ENCODE data around the gene LBP. TPM values are rescaled to one million over a fixed set of nuclear protein-coding genes. Genes with fewer than 3 reads are reported as not detected.
"Not testable (repeated sequence)": the region's sequence is repeated elsewhere in the genome, so short reads cannot be mapped to it uniquely, and the experiment has no call there.

LBP gene
- total and polyA plus RNA-seq, 7 experiments from 2014 or later = not detected

GRCh38 chr20:38308047-38308438 lies 38.2 kb upstream of the LBP start:
- Histone ChIP-seq H3K27ac (ENCODE audit: low read depth, low read length) (no peak overlapping the region), H3K9me3 (ENCODE audit: control insufficient read depth in 2 of 3, low read length in 3 of 3) (no peaks in the 10 kb centered on the region), H3K4me3 (ENCODE audit: low read length) (no peak overlapping the region), H3K36me3 (ENCODE audit: control insufficient read depth in 2 of 3, insufficient read depth in 3 of 3, low read length in 3 of 3) (no peaks in the 10 kb centered on the region), H3K4me1 (ENCODE audit: control insufficient read depth in 2 of 2, insufficient read depth in 2 of 2, low read length in 2 of 2) (no peaks in the 10 kb centered on the region), H3K27me3 (ENCODE audit: control insufficient read depth in 2 of 2, insufficient read depth in 2 of 2, low read length in 2 of 2) (peaks cover 0 to 4% of the 10 kb centered on the region in 2 donors)
- intact Hi-C loops (cut with micrococcal nuclease) = no loop called here
- DNase-seq (no peak), ATAC-seq (no peak)
- Mint-ChIP-seq H3K36me3 (peaks cover 0 to 5% (median 4%) of the 10 kb centered on the region in 5 donors), H3K4me1 (peaks cover 0 to 27% (median 17%) of the 10 kb centered on the region in 7 donors), H3K27ac (no peak overlapping the region), H3K4me3 (no peak overlapping the region), H3K9me3 (peaks cover 0 to 6% (median 0%) of the 10 kb centered on the region in 11 donors), H3K27me3 (peaks cover 31 to 62% (median 55%) of the 10 kb centered on the region in 5 donors)
- ChIA-PET POLR2A (no interaction called here), CTCF (no interaction called here)

GRCh38 chr20:38308447-38308846 lies 37.8 kb upstream of the LBP start:
- peaks cover 0 to 5% (median 4%) of the 10 kb centered on the region in 5 donors for H3K36me3 Mint-ChIP-seq
- H3K4me3 Mint-ChIP-seq = no peak overlapping the region
- no peak overlapping the region for H3K27ac Mint-ChIP-seq
- H3K27me3 ChIP-seq (ENCODE audit: control insufficient read depth in 2 of 2, insufficient read depth in 2 of 2, low read length in 2 of 2) = peaks cover 0 to 4% of the 10 kb centered on the region in 2 donors
- ChIA-PET POLR2A (no interaction called here), CTCF (no interaction called here)
- no peak overlapping the region for H3K4me3 ChIP-seq (ENCODE audit: low read length)
- no peaks in the 10 kb centered on the region for H3K4me1 ChIP-seq (ENCODE audit: control insufficient read depth in 2 of 2, insufficient read depth in 2 of 2, low read length in 2 of 2)
- no peak for DNase-seq
- H3K27me3 Mint-ChIP-seq = peaks cover 27 to 58% (median 51%) of the 10 kb centered on the region in 5 donors
- intact Hi-C loops (cut with micrococcal nuclease) = no loop called here
- no peaks in the 10 kb centered on the region for H3K9me3 ChIP-seq (ENCODE audit: control insufficient read depth in 2 of 3, low read length in 3 of 3)
- no peak for ATAC-seq
- H3K9me3 Mint-ChIP-seq = peaks cover 0 to 6% (median 0%) of the 10 kb centered on the region in 11 donors
- H3K27ac ChIP-seq (ENCODE audit: low read depth, low read length) = no peak overlapping the region
- H3K36me3 ChIP-seq (ENCODE audit: control insufficient read depth in 2 of 3, insufficient read depth in 3 of 3, low read length in 3 of 3) = no peaks in the 10 kb centered on the region
- H3K4me1 Mint-ChIP-seq = peaks cover 0 to 25% (median 13%) of the 10 kb centered on the region in 7 donors

GRCh38 chr20:38311091-38311490 lies 35.2 kb upstream of the LBP start:
- no peak overlapping the region for H3K4me3 ChIP-seq (ENCODE audit: low read length)
- Mint-ChIP-seq H3K4me1 (peaks cover 0 to 10% (median 0%) of the 10 kb centered on the region in 7 donors), H3K27me3 (peaks cover 10 to 38% (median 24%) of the 10 kb centered on the region in 5 donors), H3K9me3 (peaks cover 0 to 6% (median 0%) of the 10 kb centered on the region in 11 donors), H3K36me3 (peaks cover 0 to 5% (median 4%) of the 10 kb centered on the region in 5 donors), H3K27ac (no peak overlapping the region), H3K4me3 (no peak overlapping the region)
- no peaks in the 10 kb centered on the region for H3K9me3 ChIP-seq (ENCODE audit: control insufficient read depth in 2 of 3, low read length in 3 of 3)
- ChIA-PET CTCF (no interaction called here), POLR2A (no interaction called here)
- no peak for ATAC-seq
- H3K4me1 ChIP-seq (ENCODE audit: control insufficient read depth in 2 of 2, insufficient read depth in 2 of 2, low read length in 2 of 2) = no peaks in the 10 kb centered on the region
- no peak overlapping the region for H3K27ac ChIP-seq (ENCODE audit: low read depth, low read length)
- DNase-seq = no peak
- no peaks in the 10 kb centered on the region for H3K36me3 ChIP-seq (ENCODE audit: control insufficient read depth in 2 of 3, insufficient read depth in 3 of 3, low read length in 3 of 3)
- intact Hi-C loops (cut with micrococcal nuclease) = no loop called here
- no peaks in the 10 kb centered on the region for H3K27me3 ChIP-seq (ENCODE audit: control insufficient read depth in 2 of 2, insufficient read depth in 2 of 2, low read length in 2 of 2)

- POLR2A ChIA-PET = no interaction called here
- Mint-ChIP-seq H3K27me3 (peaks cover 6 to 38% (median 22%) of the 10 kb centered on the region in 5 donors), H3K9me3 (peaks cover 0 to 6% (median 0%) of the 10 kb centered on the region in 11 donors), H3K4me1 (peaks cover 0 to 10% (median 0%) of the 10 kb centered on the region in 7 donors), H3K36me3 (peaks cover 0 to 2% (median 1%) of the 10 kb centered on the region in 5 donors), H3K27ac (no peak overlapping the region), H3K4me3 (no peak overlapping the region)
- Histone ChIP-seq H3K9me3 (ENCODE audit: control insufficient read depth in 2 of 3, low read length in 3 of 3) (no peaks in the 10 kb centered on the region), H3K36me3 (ENCODE audit: control insufficient read depth in 2 of 3, insufficient read depth in 3 of 3, low read length in 3 of 3) (no peaks in the 10 kb centered on the region), H3K27ac (ENCODE audit: low read depth, low read length) (no peak overlapping the region), H3K4me3 (ENCODE audit: low read length) (no peak overlapping the region), H3K27me3 (ENCODE audit: control insufficient read depth in 2 of 2, insufficient read depth in 2 of 2, low read length in 2 of 2) (no peaks in the 10 kb centered on the region), H3K4me1 (ENCODE audit: control insufficient read depth in 2 of 2, insufficient read depth in 2 of 2, low read length in 2 of 2) (no peaks in the 10 kb centered on the region)
- ATAC-seq (no peak), DNase-seq (no peak)
- CTCF ChIA-PET = no interaction called here
- intact Hi-C loops (cut with micrococcal nuclease) = no loop called here
Observed at GRCh38 chr20:38311491-38311890, 34.8 kb upstream of the LBP start.

- Mint-ChIP-seq H3K27ac (no peak overlapping the region), H3K4me1 (no peaks in the 10 kb centered on the region), H3K36me3 (no peaks in the 10 kb centered on the region), H3K4me3 (no peak overlapping the region), H3K27me3 (peaks cover 3 to 39% (median 33%) of the 10 kb centered on the region in 5 donors), H3K9me3 (peaks cover 0 to 6% (median 0%) of the 10 kb centered on the region in 11 donors)
- H3K9me3 ChIP-seq (ENCODE audit: control insufficient read depth in 2 of 3, low read length in 3 of 3) = no peaks in the 10 kb centered on the region
- DNase-seq (no peak), ATAC-seq (no peak)
- POLR2A ChIA-PET = no interaction called here
- CTCF ChIA-PET = no interaction called here
- no peak overlapping the region for H3K27ac ChIP-seq (ENCODE audit: low read depth, low read length)
- H3K4me3 ChIP-seq (ENCODE audit: low read length) = no peak overlapping the region
- intact Hi-C loops (cut with micrococcal nuclease) = no loop called here
- no peaks in the 10 kb centered on the region for H3K27me3 ChIP-seq (ENCODE audit: control insufficient read depth in 2 of 2, insufficient read depth in 2 of 2, low read length in 2 of 2)
- H3K36me3 ChIP-seq (ENCODE audit: control insufficient read depth in 2 of 3, insufficient read depth in 3 of 3, low read length in 3 of 3) = no peaks in the 10 kb centered on the region
- H3K4me1 ChIP-seq (ENCODE audit: control insufficient read depth in 2 of 2, insufficient read depth in 2 of 2, low read length in 2 of 2) = no peaks in the 10 kb centered on the region
Observed at GRCh38 chr20:38313676-38314075, 32.6 kb upstream of the LBP start.

- ATAC-seq; H3K36me3 ChIP-seq (ENCODE audit: control insufficient read depth in 2 of 3, insufficient read depth in 3 of 3, low read length in 3 of 3); H3K4me3 ChIP-seq (ENCODE audit: low read length); H3K9me3 Mint-ChIP-seq; H3K4me1 ChIP-seq (ENCODE audit: control insufficient read depth in 2 of 2, insufficient read depth in 2 of 2, low read length in 2 of 2); DNase-seq; H3K27me3 ChIP-seq (ENCODE audit: control insufficient read depth in 2 of 2, insufficient read depth in 2 of 2, low read length in 2 of 2); H3K36me3 Mint-ChIP-seq; H3K9me3 ChIP-seq (ENCODE audit: control insufficient read depth in 2 of 3, low read length in 3 of 3); POLR2A ChIA-PET; H3K27ac ChIP-seq (ENCODE audit: low read depth, low read length); H3K4me3 Mint-ChIP-seq; intact Hi-C loops (cut with micrococcal nuclease); CTCF ChIA-PET; H3K27ac Mint-ChIP-seq; H3K4me1 Mint-ChIP-seq: not testable (repeated sequence)
- peaks cover 3 to 39% (median 33%) of the 10 kb centered on the region in 5 donors for H3K27me3 Mint-ChIP-seq
Observed at GRCh38 chr20:38314350-38314749, 31.9 kb upstream of the LBP start.

GRCh38 chr20:38315290-38315966 lies 30.9 kb upstream of the LBP start:
- ChIA-PET CTCF (no interaction called here), POLR2A (no interaction called here)
- Histone ChIP-seq H3K36me3 (ENCODE audit: control insufficient read depth in 2 of 3, insufficient read depth in 3 of 3, low read length in 3 of 3) (no peaks in the 10 kb centered on the region), H3K4me3 (ENCODE audit: low read length) (no peak overlapping the region), H3K9me3 (ENCODE audit: control insufficient read depth in 2 of 3, low read length in 3 of 3) (no peaks in the 10 kb centered on the region), H3K4me1 (ENCODE audit: control insufficient read depth in 2 of 2, insufficient read depth in 2 of 2, low read length in 2 of 2) (no peaks in the 10 kb centered on the region), H3K27ac (ENCODE audit: low read depth, low read length) (no peak overlapping the region), H3K27me3 (ENCODE audit: control insufficient read depth in 2 of 2, insufficient read depth in 2 of 2, low read length in 2 of 2) (no peaks in the 10 kb centered on the region)
- ATAC-seq (no peak), DNase-seq (no peak)
- Mint-ChIP-seq H3K27me3 (peaks cover 3 to 43% (median 35%) of the 10 kb centered on the region in 5 donors), H3K9me3 (peaks cover 0 to 4% (median 0%) of the 10 kb centered on the region in 11 donors), H3K4me1 (peaks cover 0 to 1% (median 0%) of the 10 kb centered on the region in 7 donors), H3K36me3 (no peaks in the 10 kb centered on the region), H3K27ac (no peak overlapping the region), H3K4me3 (no peak overlapping the region)
- intact Hi-C loops (cut with micrococcal nuclease) = no loop called here

Data from naive thymus-derived CD4-positive, alpha-beta T cell (primary cell).